Left lobe of liver (tissue), 2 donors: ENCODE results near the gene NKX2-4. TPM values are rescaled to one million over a fixed set of nuclear protein-coding genes. Genes with fewer than 3 reads are reported as not detected.
A peak's percentile ranks its signal among the peaks of the same experiment; 100 is the strongest.

Source experiments
- ATAC-seq: fragments of 200-7000 bp; cut with Tn5 transposase; one replicate; pipeline ENCODE4 v1.9.1; 2020; ENCODE audit warnings: mild to moderate bottlenecking, moderate library complexity
- DNase-seq: peaks from one replicate; pipeline ENCODE4 v3.0.0-alpha.2; 2020; ENCODE audit warnings: low spot score
- total RNA-seq: library from RNA; stranded (reverse); gene quantifications from one replicate; pipeline ENCODE4 v1.2.1, GENCODE V29; 2021
- donor health status: DM: no; HTN: no; CAD: no; lungs with moderate emphysema.
- donor health status: DM: no; HTN: yes; CAD: no.

The NKX2-4 gene
- total RNA-seq, 1 donor from 2014 or later: not detected

DNA sequence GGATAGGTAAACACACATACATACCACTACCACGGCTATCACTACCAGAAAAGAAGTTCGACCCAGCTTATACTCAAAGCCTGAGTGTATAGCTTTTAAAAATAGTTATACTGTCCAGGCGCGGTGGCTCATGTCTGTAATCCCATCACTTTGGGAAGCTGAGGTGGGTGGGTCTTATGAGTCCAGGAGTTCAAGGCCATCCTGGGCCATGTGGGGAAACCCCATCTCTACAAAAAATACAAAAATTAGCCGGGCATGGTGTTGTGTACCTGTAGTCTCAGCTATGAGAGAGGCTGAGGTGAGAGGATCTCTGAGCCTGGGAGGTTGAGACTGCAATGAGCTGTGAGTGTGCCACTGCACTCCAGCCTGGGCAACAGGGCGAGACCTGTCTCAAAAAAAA is 32.9 kb downstream of the NKX2-4 start:
- ATAC-seq: no peak

DNA sequence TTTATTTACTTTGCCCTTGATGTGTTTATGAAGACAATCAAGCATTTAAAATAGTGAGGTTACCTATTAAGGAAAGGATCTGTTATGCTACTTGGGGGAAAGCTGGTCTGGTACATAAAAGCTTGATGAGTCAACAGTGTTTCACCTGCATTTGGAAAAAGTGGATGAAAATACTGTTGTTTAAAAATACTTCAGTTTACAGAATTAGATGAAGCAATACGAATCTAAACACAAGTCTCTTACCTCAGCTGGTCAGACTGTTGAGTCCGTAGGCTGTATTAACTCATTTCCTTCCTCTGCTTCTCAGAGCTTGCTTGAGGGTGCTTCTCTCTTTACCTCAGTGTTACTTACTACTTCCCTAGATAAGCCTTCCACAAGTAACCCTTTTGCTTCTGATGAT is 36.1 kb downstream of the NKX2-4 start:
- no peak for DNase-seq
- peak; percentile 34 for ATAC-seq

More for the DNA sequence above, 32.9 kb downstream of the NKX2-4 start:
- no peak for DNase-seq

DNA sequence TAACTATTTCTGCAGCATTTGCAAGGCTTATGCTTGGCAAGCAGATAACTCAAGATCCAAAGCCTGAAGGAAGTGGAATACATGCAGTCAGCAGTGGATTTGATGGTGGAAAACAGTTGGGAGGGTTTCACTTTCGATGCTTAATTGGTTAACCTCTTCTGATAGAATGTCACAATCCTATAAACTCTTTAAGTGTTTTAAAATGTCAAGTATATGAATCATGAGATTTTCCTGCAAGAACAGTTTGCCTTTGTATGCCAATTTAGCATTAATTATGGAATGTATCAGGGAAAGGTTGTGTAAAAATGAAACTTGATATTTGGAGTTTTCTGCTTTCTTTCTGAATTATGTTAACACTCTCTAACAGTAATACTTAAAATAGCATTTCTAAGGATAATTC is 36.6 kb downstream of the NKX2-4 start:
- DNase-seq (no peak), ATAC-seq (no peak)

DNA sequence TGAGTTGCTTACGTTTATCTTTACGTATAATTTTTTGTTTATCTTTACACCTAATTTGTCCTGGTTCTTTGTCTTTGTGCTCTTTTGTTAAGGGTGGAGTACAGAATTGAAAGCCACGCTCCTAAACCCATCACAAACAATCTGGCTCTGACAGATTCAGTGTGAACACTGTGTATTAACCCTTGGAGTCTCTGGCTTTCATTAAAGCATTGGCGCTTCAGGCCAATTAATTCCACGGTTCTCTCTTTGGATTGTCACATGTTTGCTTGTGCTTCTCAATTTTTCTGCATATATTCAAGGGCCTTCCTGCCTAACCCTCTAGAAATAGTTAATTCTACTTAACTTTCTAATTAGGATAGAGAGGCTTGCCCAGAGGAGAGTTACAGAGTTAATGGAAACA is 38.6 kb downstream of the NKX2-4 start:
- no peak for DNase-seq
- ATAC-seq: no peak

DNA sequence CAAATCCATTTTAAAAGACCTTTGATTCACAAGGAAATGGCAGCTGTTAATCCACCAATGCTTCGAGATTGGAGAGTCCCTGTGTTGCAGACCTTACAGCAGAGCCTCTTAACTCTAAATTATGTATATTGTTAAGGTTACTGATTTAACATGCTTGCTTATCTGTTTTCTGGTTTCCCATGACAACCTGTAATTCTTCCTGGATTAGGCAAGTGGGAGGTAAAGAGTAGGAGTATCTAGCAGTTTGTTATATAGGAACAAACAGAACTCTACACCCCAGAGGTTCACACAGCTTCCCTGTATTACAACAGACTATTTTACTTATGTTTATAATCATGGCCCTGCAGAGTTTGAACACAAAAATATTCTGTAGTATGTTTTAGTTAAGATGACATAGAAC is 39.5 kb downstream of the NKX2-4 start:
- DNase-seq (no peak), ATAC-seq (no peak)

DNA sequence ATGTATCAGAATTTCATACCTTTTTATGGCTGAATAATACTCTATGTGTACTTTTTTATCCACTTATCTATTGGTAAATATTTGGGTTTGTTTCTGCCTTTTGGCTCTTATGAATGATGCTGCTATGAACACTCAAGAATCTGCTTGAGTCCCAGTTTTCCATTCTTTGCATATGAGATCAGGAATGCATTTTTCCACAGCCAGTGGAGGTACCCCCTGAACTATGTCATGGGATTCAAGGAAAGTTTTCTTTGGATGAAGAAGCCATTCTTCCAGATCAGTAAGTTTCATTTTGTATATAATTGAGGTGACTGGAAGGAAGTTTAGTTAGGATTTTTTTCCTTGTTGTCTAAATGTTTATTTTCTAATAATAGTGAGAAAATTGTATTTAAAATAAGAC is 40.9 kb downstream of the NKX2-4 start:
- no peak for ATAC-seq
- no peak for DNase-seq

DNA sequence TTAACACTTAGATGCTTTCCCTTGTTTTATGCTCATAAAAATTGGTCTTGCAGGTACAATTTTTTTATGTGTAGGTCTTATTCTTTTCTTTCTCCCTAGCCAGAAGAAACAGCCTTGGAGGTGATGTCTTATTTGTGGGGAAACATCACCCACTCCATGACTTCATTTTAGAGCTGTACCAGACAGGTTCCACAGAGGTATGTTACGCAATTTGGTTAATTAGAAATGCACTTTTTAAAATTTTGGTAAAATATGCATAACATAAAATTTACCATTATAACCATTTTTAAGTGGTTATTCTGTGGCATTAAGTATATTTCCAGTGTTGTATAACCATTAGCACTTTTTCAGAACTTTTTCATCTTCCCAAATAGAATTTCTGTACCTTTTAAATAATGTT is 41.3 kb downstream of the NKX2-4 start:
- DNase-seq: no peak
- no peak for ATAC-seq

DNA sequence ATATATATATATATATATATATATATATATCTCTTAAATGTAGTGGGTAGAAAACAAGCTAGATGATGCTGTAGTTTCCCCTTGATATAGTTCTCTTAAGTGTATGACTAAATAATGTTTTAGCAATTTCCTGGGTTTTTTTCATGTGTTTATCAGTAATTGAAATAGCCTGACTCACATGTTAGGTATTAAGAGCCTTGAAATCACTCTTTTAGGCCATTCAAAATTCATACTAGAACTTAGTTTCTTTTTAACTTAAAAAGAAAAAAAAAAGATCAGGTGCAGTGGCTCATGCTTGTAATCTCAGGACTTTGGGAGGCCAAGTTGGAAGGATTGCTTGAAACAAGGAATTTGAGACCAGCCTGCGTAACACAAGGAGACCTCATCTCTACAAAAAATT is 44.1 kb downstream of the NKX2-4 start:
- DNase-seq: no peak
- no peak for ATAC-seq

DNA sequence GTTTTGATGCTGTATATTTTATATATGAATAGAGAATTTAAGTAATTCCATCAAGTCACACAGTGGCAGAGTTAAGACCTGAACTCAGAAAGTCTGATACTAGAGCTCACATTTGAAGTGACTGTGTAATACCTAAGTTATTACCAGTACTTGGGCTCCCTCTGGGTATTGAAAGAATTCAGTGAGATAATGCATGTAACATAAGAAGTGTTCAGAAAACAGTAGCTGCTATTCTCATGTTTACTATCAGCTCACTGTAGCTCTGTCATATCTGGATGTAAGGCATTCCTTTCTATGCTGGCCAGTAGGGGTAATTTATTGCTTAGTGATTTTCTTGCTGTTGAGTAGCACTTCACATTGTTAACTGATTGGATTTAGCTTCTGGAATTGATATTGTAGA is 44.6 kb downstream of the NKX2-4 start:
- ATAC-seq (no peak), DNase-seq (no peak)

Other genes starting within 250 kb of the NKX2-4 start
- 18.4 TPM for gene XRN2, start 94.2 kb downstream of the NKX2-4 start, total RNA-seq
- not detected for gene NKX2-2, start 116.5 kb upstream of the NKX2-4 start, total RNA-seq